Hepatocyte (in vitro differentiated cells): ENCODE measurements around the gene MED8.
A peak's percentile ranks its signal among the peaks of the same experiment; 100 is the strongest.

ENCODE experiments used
- EZH2 ChIP-seq: fragments of 200-600 bp; sonication (generic); IDR thresholded peaks from 2 replicates; pipeline ENCODE4 v1.6.1; 2016; ENCODE audit warnings: antibody characterized with exemption, mild to moderate bottlenecking, borderline replicate concordance
- TF ChIP-seq, protein P1 (sequence below): fragments of 200-600 bp; sonication (generic); IDR thresholded peaks from 2 replicates; pipeline ENCODE4 v1.5.1; 2016; ENCODE audit warnings: antibody characterized with exemption, mild to moderate bottlenecking; ENCODE audit not compliant: poor library complexity

GRCh38 chr1:43367904-43368645 is 21.5 kb downstream of the MED8 start, which contains the start of gene ELOVL1:
- TF ChIP-seq, protein P1, sequence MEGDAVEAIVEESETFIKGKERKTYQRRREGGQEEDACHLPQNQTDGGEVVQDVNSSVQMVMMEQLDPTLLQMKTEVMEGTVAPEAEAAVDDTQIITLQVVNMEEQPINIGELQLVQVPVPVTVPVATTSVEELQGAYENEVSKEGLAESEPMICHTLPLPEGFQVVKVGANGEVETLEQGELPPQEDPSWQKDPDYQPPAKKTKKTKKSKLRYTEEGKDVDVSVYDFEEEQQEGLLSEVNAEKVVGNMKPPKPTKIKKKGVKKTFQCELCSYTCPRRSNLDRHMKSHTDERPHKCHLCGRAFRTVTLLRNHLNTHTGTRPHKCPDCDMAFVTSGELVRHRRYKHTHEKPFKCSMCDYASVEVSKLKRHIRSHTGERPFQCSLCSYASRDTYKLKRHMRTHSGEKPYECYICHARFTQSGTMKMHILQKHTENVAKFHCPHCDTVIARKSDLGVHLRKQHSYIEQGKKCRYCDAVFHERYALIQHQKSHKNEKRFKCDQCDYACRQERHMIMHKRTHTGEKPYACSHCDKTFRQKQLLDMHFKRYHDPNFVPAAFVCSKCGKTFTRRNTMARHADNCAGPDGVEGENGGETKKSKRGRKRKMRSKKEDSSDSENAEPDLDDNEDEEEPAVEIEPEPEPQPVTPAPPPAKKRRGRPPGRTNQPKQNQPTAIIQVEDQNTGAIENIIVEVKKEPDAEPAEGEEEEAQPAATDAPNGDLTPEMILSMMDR: peak; percentile 34
- no peak for TF ChIP-seq EZH2
